OCI-LY7 (cell line): Measurements from ENCODE around the gene CBFA2T3. TPM values are rescaled to one million over a fixed set of nuclear protein-coding genes. Genes with fewer than 3 reads are reported as not detected.

Source experiments
- BruUV-seq: library from RNA; stranded (reverse); fragments of 400-500 nt; replicated peaks from 2 replicates; lab custom pipeline; 2021; lab: Mats Ljungman, UMichigan
- CTCF ChIA-PET: fragments of 300-600 bp; sonication (Branson Sonifier 250); formaldehyde crosslinking; loops from one replicate; lab custom pipeline; 2022; ENCODE audit warnings: antibody characterized with exemption; ENCODE audit not compliant: unreplicated experiment; lab: Charles Lee
- POLR2A ChIA-PET: fragments of 300-600 bp; sonication (Branson Sonifier 250); formaldehyde crosslinking; loops from one replicate; lab custom pipeline; 2022; ENCODE audit warnings: antibody characterized with exemption; lab: Charles Lee
- DNase-seq: peaks from one replicate; pipeline ENCODE4 v3.0.0-alpha.2; 2015; ENCODE audit warnings: low spot score
- H2AFZ ChIP-seq: fragments of 200-600 bp; sonication (generic), shearing (Covaris generic); 2 replicates; pipeline ENCODE4 v1.6.1; 2014; ENCODE audit warnings: mild to moderate bottlenecking, antibody characterized with exemption, low read length, moderate library complexity
- H3K27ac ChIP-seq: fragments of 200-600 bp; sonication (generic); 2 replicates; pipeline ENCODE4 v1.5.1; 2014; ENCODE audit warnings: mixed run types, low read depth, mild to moderate bottlenecking, moderate library complexity, low read length, inconsistent platforms; ENCODE audit not compliant: poor library complexity, severe bottlenecking
- H3K36me3 ChIP-seq: fragments of 200-600 bp; sonication (generic); 2 replicates; pipeline ENCODE4 v1.6.1; 2014; ENCODE audit warnings: mild to moderate bottlenecking, antibody characterized with exemption, low read length, moderate library complexity, mixed read lengths; ENCODE audit not compliant: insufficient read depth
- H3K4me1 ChIP-seq: fragments of 200-600 bp; sonication (generic); 2 replicates; pipeline ENCODE4 v1.5.1; 2014; ENCODE audit warnings: mild to moderate bottlenecking, low read length; ENCODE audit not compliant: insufficient read depth, poor library complexity, severe bottlenecking
- H3K4me2 ChIP-seq: fragments of 200-600 bp; sonication (generic); 2 replicates; pipeline ENCODE4 v1.6.1; 2014; ENCODE audit warnings: mild to moderate bottlenecking, low read length
- H3K4me3 ChIP-seq: fragments of 200-600 bp; sonication (generic); 2 replicates; pipeline ENCODE4 v1.5.1; 2014; ENCODE audit warnings: mild to moderate bottlenecking, low read depth, low read length; ENCODE audit not compliant: poor library complexity, severe bottlenecking
- H3K79me2 ChIP-seq: fragments of 200-600 bp; sonication (generic); 2 replicates; pipeline ENCODE4 v1.6.1; 2016; ENCODE audit warnings: low read depth, mild to moderate bottlenecking, low read length, moderate library complexity, mixed read lengths; ENCODE audit not compliant: insufficient read depth
- H3K9me2 ChIP-seq: fragments of 200-600 bp; sonication (generic); 2 replicates; pipeline ENCODE4 v1.6.1; 2016; ENCODE audit warnings: mild to moderate bottlenecking, low read length, mixed read lengths; ENCODE audit not compliant: insufficient read depth
- H3K9me3 ChIP-seq: fragments of 200-600 bp; sonication (generic); 2 replicates; pipeline ENCODE4 v1.6.1; 2014; ENCODE audit warnings: mild to moderate bottlenecking, mixed run types, low read length, mixed read lengths
- H4K20me1 ChIP-seq: fragments of 200-600 bp; sonication (generic); 2 replicates; pipeline ENCODE4 v1.6.1; 2014; ENCODE audit warnings: mild to moderate bottlenecking, antibody characterized with exemption, low read length, moderate library complexity, mixed read lengths; ENCODE audit not compliant: insufficient read depth
- EZH2phosphoT487 ChIP-seq: fragments of 200-600 bp; sonication (generic); IDR thresholded peaks from 2 replicates; pipeline ENCODE4 v1.6.1; 2018; ENCODE audit warnings: low read depth, borderline replicate concordance, mild to moderate bottlenecking, mixed run types, antibody characterized with exemption, low read length, moderate library complexity, mixed read lengths
- intact Hi-C: fragments of 100-400 bp; cut with micrococcal nuclease; formaldehyde crosslinking; loops from one replicate; pipeline ENCODE4 v1.10.0; 2022; ENCODE audit not compliant: unreplicated experiment
- total RNA-seq, 2 experiments: library from RNA; depleted of rRNA in 1 of 2; stranded (reverse); fragments of >200 nt in 1 of 2; shearing (Covaris generic) in 1 of 2; gene quantifications; 2 replicates each; pipeline ENCODE4 v1.2.3, GENCODE V29; 2014 to 2022
- TF ChIP-seq, protein P1 (sequence below): fragments of 200-600 bp; sonication (generic); conservative IDR thresholded peaks from 2 replicates; pipeline ENCODE4 v1.5.1; 2014; ENCODE audit warnings: mild to moderate bottlenecking, antibody characterized with exemption, low read length, moderate library complexity, mixed read lengths

Gene CBFA2T3
- total RNA-seq, 2 experiments from 2014 or later = 1.1 to 48.0 TPM

DNA sequence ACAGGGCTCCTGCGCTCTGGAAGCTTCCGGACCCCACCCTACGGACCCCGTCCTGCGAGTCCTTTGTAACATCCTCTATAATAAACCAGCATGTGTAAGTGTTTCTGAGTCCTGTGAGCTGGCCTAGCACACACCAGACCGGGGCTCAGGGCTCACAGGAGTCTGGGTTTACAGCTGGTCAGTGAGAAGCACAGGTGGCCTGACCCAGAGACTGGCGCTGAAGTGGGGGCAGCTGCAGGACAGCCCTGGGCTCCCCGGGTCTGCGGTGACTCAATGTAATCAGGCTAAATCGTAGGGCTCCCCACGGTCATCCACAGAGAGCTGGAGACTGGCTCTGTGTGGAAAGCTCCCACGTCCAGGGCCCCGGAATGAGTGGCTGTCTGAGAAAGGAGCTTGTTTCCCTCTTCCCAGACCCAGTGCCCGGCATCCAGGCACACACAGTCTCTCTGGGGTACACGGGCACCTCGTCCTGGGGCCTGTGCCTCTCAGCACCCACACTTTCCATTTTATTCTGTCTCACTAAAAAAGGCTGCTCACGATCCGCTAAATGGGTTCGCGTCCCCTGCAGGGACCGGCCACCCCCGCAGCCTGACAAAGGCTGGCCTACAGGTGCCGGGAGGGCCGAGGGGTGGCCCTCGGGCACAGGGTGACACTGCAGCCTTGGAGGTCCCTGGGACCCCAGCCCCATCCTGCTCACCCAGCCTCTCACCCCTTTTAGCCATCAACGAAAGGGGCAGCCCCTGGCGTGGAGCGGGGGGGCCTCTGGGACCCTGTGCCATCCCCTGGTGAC lies 18.9 kb upstream of the CBFA2T3 start:
- intact Hi-C loops = no loop called here
- no TSS peak for BruUV-seq
- Histone ChIP-seq H3K27ac (no peak overlapping the region), H3K4me1 (peaks cover 54% of the 10 kb centered on the region), H3K4me3 (no peak overlapping the region), H3K4me2 (no peak overlapping the region), H4K20me1 (no peaks in the 10 kb centered on the region), H2AFZ (no peak overlapping the region), H3K79me2 (no peaks in the 10 kb centered on the region), H3K9me3 (peaks cover 26% of the 10 kb centered on the region), H3K36me3 (no peaks in the 10 kb centered on the region), H3K9me2 (no peaks in the 10 kb centered on the region)
- DNase-seq = no peak
- TF ChIP-seq, protein P1, sequence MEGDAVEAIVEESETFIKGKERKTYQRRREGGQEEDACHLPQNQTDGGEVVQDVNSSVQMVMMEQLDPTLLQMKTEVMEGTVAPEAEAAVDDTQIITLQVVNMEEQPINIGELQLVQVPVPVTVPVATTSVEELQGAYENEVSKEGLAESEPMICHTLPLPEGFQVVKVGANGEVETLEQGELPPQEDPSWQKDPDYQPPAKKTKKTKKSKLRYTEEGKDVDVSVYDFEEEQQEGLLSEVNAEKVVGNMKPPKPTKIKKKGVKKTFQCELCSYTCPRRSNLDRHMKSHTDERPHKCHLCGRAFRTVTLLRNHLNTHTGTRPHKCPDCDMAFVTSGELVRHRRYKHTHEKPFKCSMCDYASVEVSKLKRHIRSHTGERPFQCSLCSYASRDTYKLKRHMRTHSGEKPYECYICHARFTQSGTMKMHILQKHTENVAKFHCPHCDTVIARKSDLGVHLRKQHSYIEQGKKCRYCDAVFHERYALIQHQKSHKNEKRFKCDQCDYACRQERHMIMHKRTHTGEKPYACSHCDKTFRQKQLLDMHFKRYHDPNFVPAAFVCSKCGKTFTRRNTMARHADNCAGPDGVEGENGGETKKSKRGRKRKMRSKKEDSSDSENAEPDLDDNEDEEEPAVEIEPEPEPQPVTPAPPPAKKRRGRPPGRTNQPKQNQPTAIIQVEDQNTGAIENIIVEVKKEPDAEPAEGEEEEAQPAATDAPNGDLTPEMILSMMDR = no peak
- TF ChIP-seq EZH2phosphoT487 = no peak
- ChIA-PET CTCF (no interaction called here), POLR2A (interaction anchor here (0.6 kb wide), 1 partner anchor 74 kb away, joined by 3 read pairs; no protein-coding TSS in a partner anchor)

DNA sequence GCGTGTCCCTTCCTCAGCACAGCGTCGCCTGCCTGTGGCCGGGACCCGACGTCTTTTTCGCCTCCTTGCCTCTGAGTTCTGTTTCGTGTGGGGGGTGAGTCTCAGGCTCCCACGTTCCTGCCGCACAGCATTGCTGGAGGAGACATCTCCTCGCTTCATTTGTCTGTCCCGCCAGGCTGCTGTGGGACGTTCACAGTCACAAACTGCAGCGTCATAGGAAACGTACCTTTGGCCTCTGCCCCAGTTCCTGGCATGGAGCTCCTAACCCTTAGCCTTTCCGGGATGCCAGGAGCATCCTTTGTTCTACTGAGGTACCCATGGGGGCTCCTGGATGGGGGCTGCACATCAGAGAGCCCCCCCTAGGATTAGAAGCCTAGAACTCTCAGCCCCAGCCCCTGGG lies 18.2 kb upstream of the CBFA2T3 start:
- Histone ChIP-seq H3K4me1 (peaks cover 52% of the 10 kb centered on the region), H3K27ac (no peak overlapping the region), H3K9me2 (no peaks in the 10 kb centered on the region), H3K36me3 (no peaks in the 10 kb centered on the region), H3K4me3 (no peak overlapping the region), H3K4me2 (no peak overlapping the region), H3K79me2 (no peaks in the 10 kb centered on the region), H3K9me3 (peaks cover 26% of the 10 kb centered on the region), H2AFZ (no peak overlapping the region), H4K20me1 (no peaks in the 10 kb centered on the region)
- BruUV-seq = no TSS peak
- ChIA-PET CTCF (no interaction called here), POLR2A (interaction anchor here (0.6 kb wide), 2 partner anchors 25 to 75 kb away, joined by 3 read pairs; no protein-coding TSS in a partner anchor)
- DNase-seq = no peak
- intact Hi-C loops = no loop called here
- TF ChIP-seq, protein P1 = no peak
- no peak for TF ChIP-seq EZH2phosphoT487

DNA sequence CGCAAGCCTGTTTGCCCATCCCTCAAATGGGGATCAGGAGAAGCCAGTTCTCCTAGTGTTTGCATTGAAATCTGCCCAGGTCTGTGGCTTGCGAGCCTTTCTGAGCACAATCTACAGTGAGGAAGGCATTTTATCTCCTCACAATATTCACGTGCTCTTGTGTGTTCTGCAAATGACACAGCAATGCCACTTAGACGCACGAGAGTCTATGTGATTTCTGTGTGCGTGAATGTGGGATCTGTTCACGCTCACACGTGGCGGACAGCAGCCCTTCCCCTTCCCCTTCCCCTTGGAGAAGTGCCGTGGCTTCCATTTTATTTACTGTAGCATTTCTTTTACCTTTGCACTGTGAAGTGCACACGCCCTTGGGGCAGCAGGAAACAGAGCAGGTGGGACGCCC lies 17.7 kb upstream of the CBFA2T3 start:
- CTCF ChIA-PET = no interaction called here
- Histone ChIP-seq H3K79me2 (no peaks in the 10 kb centered on the region), H3K36me3 (no peaks in the 10 kb centered on the region), H4K20me1 (no peaks in the 10 kb centered on the region), H3K4me2 (no peak overlapping the region), H3K27ac (no peak overlapping the region), H3K4me1 (peaks cover 48% of the 10 kb centered on the region), H3K9me3 (peaks cover 26% of the 10 kb centered on the region), H3K4me3 (no peak overlapping the region), H2AFZ (no peak overlapping the region), H3K9me2 (no peaks in the 10 kb centered on the region)
- POLR2A ChIA-PET = interaction anchor here (0.6 kb wide), 1 partner anchor 25 kb away, joined by 3 read pairs; no protein-coding TSS in a partner anchor
- DNase-seq = no peak
- TF ChIP-seq EZH2phosphoT487 = no peak
- TF ChIP-seq, protein P1 = no peak
- intact Hi-C loops = loop anchor here (5.0 kb wide), 1 partner anchor 103 kb away; no protein-coding TSS in a partner anchor
- BruUV-seq = no TSS peak
